H9 (cell line): ENCODE measurements around the gene ASB5. TPM values are rescaled to one million over a fixed set of nuclear protein-coding genes. Genes with fewer than 3 reads are reported as not detected.

ENCODE experiments used
- DNase-seq: peaks from one replicate; pipeline ENCODE4 v3.0.0-alpha.2; 2017
- H2AFZ ChIP-seq: one replicate; pipeline ENCODE4 v1.6.1; 2013; ENCODE audit warnings: mild to moderate bottlenecking, low read length, control low read depth, moderate library complexity
- H2AK5ac ChIP-seq: 2 replicates; pipeline ENCODE4 v1.6.1; 2013; ENCODE audit warnings: low read length, control low read depth, mixed read lengths; ENCODE audit not compliant: insufficient read length
- H2BK120ac ChIP-seq: one replicate; pipeline ENCODE4 v1.6.1; 2013; ENCODE audit warnings: low read depth, mild to moderate bottlenecking, low read length, control low read depth, inconsistent platforms; ENCODE audit not compliant: poor library complexity, severe bottlenecking
- H2BK12ac ChIP-seq: 2 replicates; pipeline ENCODE4 v1.6.1; 2013; ENCODE audit warnings: low read length, control low read depth, mixed read lengths, low read depth; ENCODE audit not compliant: insufficient read length
- H2BK15ac ChIP-seq: 2 replicates; pipeline ENCODE4 v1.6.1; 2013; ENCODE audit warnings: low read depth, low read length, control low read depth
- H2BK20ac ChIP-seq: one replicate; pipeline ENCODE4 v1.6.1; 2013; ENCODE audit warnings: low read depth, mild to moderate bottlenecking, low read length, control low read depth, inconsistent platforms; ENCODE audit not compliant: poor library complexity, severe bottlenecking
- H2BK5ac ChIP-seq: 2 replicates; pipeline ENCODE4 v1.6.1; 2013; ENCODE audit warnings: low read length, control low read depth, mixed read lengths; ENCODE audit not compliant: insufficient read length
- H3K14ac ChIP-seq: 2 replicates; pipeline ENCODE4 v1.6.1; 2013; ENCODE audit warnings: low read length, control low read depth; ENCODE audit not compliant: insufficient read depth
- H3K18ac ChIP-seq: 2 replicates; pipeline ENCODE4 v1.6.1; 2013; ENCODE audit warnings: low read depth, mild to moderate bottlenecking, mixed read lengths, low read length, control low read depth; ENCODE audit not compliant: insufficient read length
- H3K23ac ChIP-seq: 2 replicates; pipeline ENCODE4 v1.6.1; 2013; ENCODE audit warnings: low read length, control low read depth, mixed read lengths, low read depth; ENCODE audit not compliant: insufficient read length
- H3K23me2 ChIP-seq: 2 replicates; pipeline ENCODE4 v1.6.1; 2013; ENCODE audit warnings: low read depth, mild to moderate bottlenecking, mixed read lengths, low read length, control low read depth; ENCODE audit not compliant: insufficient read length, poor library complexity, severe bottlenecking
- H3K27ac ChIP-seq: 2 replicates; pipeline ENCODE4 v1.5.1; 2013; ENCODE audit warnings: low read length, control low read depth, mixed read lengths, low read depth; ENCODE audit not compliant: insufficient read length
- H3K27me3 ChIP-seq: 2 replicates; pipeline ENCODE4 v1.6.1; 2013; ENCODE audit warnings: low read length, control low read depth, inconsistent platforms; ENCODE audit not compliant: insufficient read depth
- H3K4ac ChIP-seq: 2 replicates; pipeline ENCODE4 v1.6.1; 2013; ENCODE audit warnings: low read depth, mild to moderate bottlenecking, control low read depth, inconsistent platforms, low read length, moderate library complexity
- H3K4me1 ChIP-seq: 2 replicates; pipeline ENCODE4 v1.6.1; 2013; ENCODE audit warnings: low read length, control low read depth, inconsistent platforms; ENCODE audit not compliant: insufficient read depth
- H3K4me2 ChIP-seq: 2 replicates; pipeline ENCODE4 v1.6.1; 2013; ENCODE audit warnings: low read length, control low read depth, mixed read lengths; ENCODE audit not compliant: insufficient read length, insufficient read depth
- H3K56ac ChIP-seq: 2 replicates; pipeline ENCODE4 v1.6.1; 2013; ENCODE audit warnings: low read depth, mild to moderate bottlenecking, mixed read lengths, low read length, control low read depth; ENCODE audit not compliant: insufficient read length
- H3K79me1 ChIP-seq: 2 replicates; pipeline ENCODE4 v1.6.1; 2013; ENCODE audit warnings: low read depth, mild to moderate bottlenecking, moderate library complexity, low read length, control low read depth, inconsistent platforms; ENCODE audit not compliant: insufficient read depth, poor library complexity, severe bottlenecking
- H3K79me2 ChIP-seq: 2 replicates; pipeline ENCODE4 v1.6.1; 2013; ENCODE audit warnings: low read length, control low read depth, inconsistent platforms; ENCODE audit not compliant: insufficient read depth
- H3K9ac ChIP-seq: 2 replicates; pipeline ENCODE4 v1.6.1; 2013; ENCODE audit warnings: low read length, control low read depth, mixed read lengths; ENCODE audit not compliant: insufficient read length; ENCODE audit errors: extremely low read depth
- H3K9me3 ChIP-seq: one replicate; pipeline ENCODE4 v1.6.1; 2013; ENCODE audit warnings: low read depth, low read length, inconsistent platforms; ENCODE audit not compliant: control insufficient read depth
- H3T11ph ChIP-seq: one replicate; pipeline ENCODE4 v1.6.1; 2013; ENCODE audit warnings: mild to moderate bottlenecking, low read length, control low read depth, inconsistent platforms
- H4K20me1 ChIP-seq: one replicate; pipeline ENCODE4 v1.6.1; 2013; ENCODE audit not compliant: control insufficient read depth, insufficient read length, insufficient read depth
- H4K5ac ChIP-seq: 2 replicates; pipeline ENCODE4 v1.6.1; 2013; ENCODE audit warnings: low read depth, mild to moderate bottlenecking, mixed read lengths, low read length, control low read depth; ENCODE audit not compliant: insufficient read length
- H4K8ac ChIP-seq: replicated peaks from 2 replicates; pipeline ENCODE4 v1.6.1; 2013; ENCODE audit warnings: low read length, control low read depth, mixed read lengths, low read depth; ENCODE audit not compliant: insufficient read length
- H4K91ac ChIP-seq: 2 replicates; pipeline ENCODE4 v1.6.1; 2013; ENCODE audit warnings: low read depth, mild to moderate bottlenecking, moderate library complexity, mixed read lengths, low read length, control low read depth; ENCODE audit not compliant: insufficient read length
- H3K27ac Mint-ChIP-seq, 3 experiments: 2 replicates in 2 of 3; 3 replicates in 1 of 3; pipeline ENCODE4 v1.8.0; 2020 to 2021; ENCODE audit warnings: mixed read lengths in 3 of 3, mild to moderate bottlenecking in 1 of 3, moderate library complexity in 1 of 3
- H3K27me3 Mint-ChIP-seq: 2 replicates; pipeline ENCODE4 v1.8.0; 2021; ENCODE audit warnings: low read depth, mild to moderate bottlenecking, moderate library complexity, mixed read lengths
- H3K36me3 Mint-ChIP-seq, 3 experiments: 2 replicates in 2 of 3; 3 replicates in 1 of 3; pipeline ENCODE4 v1.8.0; 2020 to 2021; ENCODE audit warnings: low read depth in 3 of 3, mixed read lengths in 3 of 3; ENCODE audit not compliant: insufficient read depth in 1 of 3
- H3K4me1 Mint-ChIP-seq, 2 experiments: 2 replicates each; pipeline ENCODE4 v1.8.0; 2020; ENCODE audit warnings: mixed read lengths in 2 of 2
- H3K4me3 Mint-ChIP-seq, 2 experiments: 2 replicates in 1 of 2; 3 replicates in 1 of 2; pipeline ENCODE4 v1.8.0; 2020 to 2021; ENCODE audit warnings: mild to moderate bottlenecking in 2 of 2, mixed read lengths in 2 of 2, moderate library complexity in 1 of 2
- H3K9me3 Mint-ChIP-seq, 2 experiments: 2 replicates in 1 of 2; 3 replicates in 1 of 2; pipeline ENCODE4 v1.8.0; 2020; ENCODE audit warnings: mild to moderate bottlenecking in 2 of 2, mixed read lengths in 2 of 2, moderate library complexity in 1 of 2
- WGBS: extraction: QIAGEN DNeasy Blood & Tissue Kit; methylation state at CpG from one replicate; pipeline ENCODE4 v1.1.7; 2013; ENCODE audit warnings: missing lambda C conversion rate, low lambda C conversion rate, mixed read lengths; ENCODE audit not compliant: insufficient read length; ENCODE audit errors: extremely low coverage; 5-methylcytosine and 5-hydroxymethylcytosine counted together
- total RNA-seq: library from RNA; stranded (reverse); gene quantifications from 2 replicates; pipeline ENCODE4 v1.2.1, GENCODE V29; 2021
- TF ChIP-seq, protein P1 (sequence below): fragments of 200-600 bp; sonication (generic); conservative IDR thresholded peaks from 3 replicates; pipeline ENCODE4 v1.8.0; 2021; ENCODE audit warnings: antibody characterized with exemption, mild to moderate bottlenecking

The ASB5 gene
- total RNA-seq, 1 experiment from 2014 or later, result not detected

DNA sequence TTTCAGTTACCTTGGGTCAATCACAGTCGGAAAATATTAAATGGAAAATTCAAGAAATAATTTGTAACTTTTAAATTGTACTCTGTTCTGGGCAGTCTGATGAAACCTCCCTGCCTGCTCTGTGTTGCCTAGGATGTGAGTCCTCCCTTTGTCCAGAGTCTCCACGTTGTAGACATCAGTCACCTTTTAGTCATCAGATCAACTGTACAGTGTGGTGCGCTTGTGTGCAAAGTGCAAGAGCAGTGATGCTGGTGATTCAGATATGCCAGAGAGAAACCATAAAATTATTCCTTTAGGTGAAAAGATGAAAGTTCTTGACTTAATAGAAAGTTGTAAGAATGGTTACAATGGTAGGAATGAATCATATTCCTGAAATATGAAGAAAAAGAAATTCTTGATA, 75.1 kb downstream of the ASB5 start:
- H4K5ac ChIP-seq, result no peak overlapping the region
- H4K20me1 ChIP-seq, result no peaks in the 10 kb centered on the region
- H3K56ac ChIP-seq, result no peak overlapping the region
- no peaks in the 10 kb centered on the region for H3K9me3 ChIP-seq
- peaks cover 3% of the 10 kb centered on the region for H3K23me2 ChIP-seq
- H2AFZ ChIP-seq, result no peak overlapping the region
- TF ChIP-seq, protein P1, sequence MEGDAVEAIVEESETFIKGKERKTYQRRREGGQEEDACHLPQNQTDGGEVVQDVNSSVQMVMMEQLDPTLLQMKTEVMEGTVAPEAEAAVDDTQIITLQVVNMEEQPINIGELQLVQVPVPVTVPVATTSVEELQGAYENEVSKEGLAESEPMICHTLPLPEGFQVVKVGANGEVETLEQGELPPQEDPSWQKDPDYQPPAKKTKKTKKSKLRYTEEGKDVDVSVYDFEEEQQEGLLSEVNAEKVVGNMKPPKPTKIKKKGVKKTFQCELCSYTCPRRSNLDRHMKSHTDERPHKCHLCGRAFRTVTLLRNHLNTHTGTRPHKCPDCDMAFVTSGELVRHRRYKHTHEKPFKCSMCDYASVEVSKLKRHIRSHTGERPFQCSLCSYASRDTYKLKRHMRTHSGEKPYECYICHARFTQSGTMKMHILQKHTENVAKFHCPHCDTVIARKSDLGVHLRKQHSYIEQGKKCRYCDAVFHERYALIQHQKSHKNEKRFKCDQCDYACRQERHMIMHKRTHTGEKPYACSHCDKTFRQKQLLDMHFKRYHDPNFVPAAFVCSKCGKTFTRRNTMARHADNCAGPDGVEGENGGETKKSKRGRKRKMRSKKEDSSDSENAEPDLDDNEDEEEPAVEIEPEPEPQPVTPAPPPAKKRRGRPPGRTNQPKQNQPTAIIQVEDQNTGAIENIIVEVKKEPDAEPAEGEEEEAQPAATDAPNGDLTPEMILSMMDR, result no peak
- no peak overlapping the region for H2BK120ac ChIP-seq
- Mint-ChIP-seq H3K4me3 (no peak overlapping the region), H3K4me1 (peaks cover 32 to 33% of the 10 kb centered on the region in 2 experiments), H3K27ac (no peak overlapping the region), H3K36me3 (no peaks in the 10 kb centered on the region), H3K9me3 (no peaks in the 10 kb centered on the region), H3K27me3 (no peaks in the 10 kb centered on the region)
- DNase-seq, result no peak
- no peaks in the 10 kb centered on the region for H3K79me1 ChIP-seq
- no peak overlapping the region for H2BK20ac ChIP-seq
- no peak overlapping the region for H3K4ac ChIP-seq
- no peak overlapping the region for H2BK12ac ChIP-seq
- no peak overlapping the region for H3K23ac ChIP-seq
- H3K27me3 ChIP-seq, result no peaks in the 10 kb centered on the region
- WGBS, result no CpG with 5 or more reads among the region's 3 CpGs
- H3T11ph ChIP-seq, result no peak overlapping the region
- H3K9ac ChIP-seq, result no peak overlapping the region
- no peak overlapping the region for H2BK5ac ChIP-seq
- no peak overlapping the region for H3K27ac ChIP-seq
- H2AK5ac ChIP-seq, result no peak overlapping the region
- no peak overlapping the region for H4K91ac ChIP-seq
- H3K18ac ChIP-seq, result no peak overlapping the region
- no peak overlapping the region for H4K8ac ChIP-seq
- no peaks in the 10 kb centered on the region; the same call in 1 of the 2 replicates for H3K4me1 ChIP-seq
- H2BK15ac ChIP-seq, result no peak overlapping the region
- no peak overlapping the region for H3K4me2 ChIP-seq
- no peak overlapping the region for H3K14ac ChIP-seq
- H3K79me2 ChIP-seq, result no peaks in the 10 kb centered on the region
